T-helper 17 cell (primary cell): ENCODE measurements around the gene PALLD. TPM values are rescaled to one million over a fixed set of nuclear protein-coding genes. Genes with fewer than 3 reads are reported as not detected.

Experiments used
- ATAC-seq: fragments of 150-1000 bp; cut with Tn5 transposase; 2 replicates; pipeline ENCODE4 v1.10.0; 2021; ENCODE audit warnings: mild to moderate bottlenecking, moderate library complexity
- DNase-seq, 3 donors: peaks; one replicate each; pipeline versions ENCODE4 v3.0.0 to v3.0.0-alpha.2; 2020 to 2021
- H3K9me3 ChIP-seq: one replicate; pipeline ENCODE4 v1.7.0; 2013; ENCODE audit warnings: low read length, mild to moderate bottlenecking; ENCODE audit not compliant: control insufficient read depth, poor library complexity, severe bottlenecking
- H3K27ac Mint-ChIP-seq: one replicate; pipeline ENCODE4 v1.8.0; 2022; ENCODE audit warnings: mild to moderate bottlenecking, moderate library complexity, mixed read lengths
- H3K27me3 Mint-ChIP-seq: one replicate; pipeline ENCODE4 v1.8.0; 2022; ENCODE audit warnings: mixed read lengths
- H3K36me3 Mint-ChIP-seq: one replicate; pipeline ENCODE4 v1.8.0; 2022; ENCODE audit warnings: low read depth, mixed read lengths
- H3K4me1 Mint-ChIP-seq: one replicate; pipeline ENCODE4 v1.8.0; 2022; ENCODE audit warnings: mild to moderate bottlenecking, mixed read lengths
- H3K4me3 Mint-ChIP-seq: one replicate; pipeline ENCODE4 v1.8.0; 2022; ENCODE audit warnings: mild to moderate bottlenecking, moderate library complexity, mixed read lengths
- total RNA-seq, 4 donors: library from RNA in 2 of 4; stranded (reverse) in 2 of 4; gene quantifications; one replicate each; pipeline ENCODE4 v1.2.3 and lab custom pipeline; 2022 to 2026

PALLD gene
- total RNA-seq, 2 donors from 2014 or later = 0.26 to 0.67 TPM

DNA sequence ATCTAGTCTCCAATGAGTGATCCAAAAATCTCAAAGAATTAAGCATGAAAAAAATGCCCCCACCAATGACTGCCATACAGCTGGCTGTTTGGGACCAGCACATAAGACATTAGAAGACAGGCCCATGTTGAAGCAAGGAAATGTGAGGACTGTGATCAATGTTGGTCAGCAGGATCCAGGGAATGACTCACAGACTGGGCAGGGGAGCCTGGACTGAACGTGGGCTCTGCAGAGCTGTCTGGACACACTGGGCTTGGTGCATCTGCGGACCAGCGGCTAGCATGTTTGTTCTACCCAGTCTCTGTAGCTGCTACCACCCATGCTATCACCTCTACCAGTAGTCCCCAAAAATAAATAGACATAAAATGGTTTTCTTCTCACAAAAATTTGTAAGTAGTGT is 108.6 kb downstream of the PALLD start:
- no peaks in the 10 kb centered on the region for H3K4me1 Mint-ChIP-seq
- DNase-seq = no peak
- no peaks in the 10 kb centered on the region for H3K36me3 Mint-ChIP-seq
- H3K27me3 Mint-ChIP-seq = peaks cover 45% of the 10 kb centered on the region
- H3K4me3 Mint-ChIP-seq = no peak overlapping the region
- H3K9me3 ChIP-seq = no peaks in the 10 kb centered on the region
- no peak for ATAC-seq
- H3K27ac Mint-ChIP-seq = no peak overlapping the region

- Mint-ChIP-seq H3K36me3 (no peaks in the 10 kb centered on the region), H3K27me3 (peaks cover 45% of the 10 kb centered on the region), H3K4me3 (no peak overlapping the region), H3K27ac (no peak overlapping the region), H3K4me1 (no peaks in the 10 kb centered on the region)
- H3K9me3 ChIP-seq = no peaks in the 10 kb centered on the region
- ATAC-seq (no peak), DNase-seq (no peak)
These were observed 110.4 kb downstream of the PALLD start for GRCh38 chr4:168607215-168607614.

DNA sequence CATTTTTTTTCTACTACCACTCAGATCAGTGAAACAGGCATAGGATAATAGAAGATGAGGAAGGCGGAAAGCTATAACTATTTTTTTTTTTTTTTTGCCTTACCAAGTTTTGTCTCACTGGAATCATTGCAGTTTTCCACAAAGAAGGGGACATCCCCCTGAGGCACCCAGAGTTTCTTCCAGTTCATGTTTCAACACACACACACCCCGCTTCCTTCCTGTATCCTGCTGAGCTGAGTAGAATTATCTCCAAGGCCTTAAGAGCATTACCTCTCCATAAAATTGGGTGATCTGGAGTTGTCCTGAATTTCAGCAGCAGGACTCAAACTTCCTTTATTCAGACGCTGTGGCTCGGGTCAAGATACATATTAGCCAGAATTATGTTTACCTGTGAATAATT is 111.9 kb downstream of the PALLD start:
- H3K4me3 Mint-ChIP-seq = no peak overlapping the region
- DNase-seq (no peak), ATAC-seq (no peak)
- H3K27me3 Mint-ChIP-seq = peaks cover 51% of the 10 kb centered on the region
- H3K36me3 Mint-ChIP-seq = no peaks in the 10 kb centered on the region
- no peaks in the 10 kb centered on the region for H3K9me3 ChIP-seq
- H3K4me1 Mint-ChIP-seq = no peaks in the 10 kb centered on the region
- no peak overlapping the region for H3K27ac Mint-ChIP-seq

DNA sequence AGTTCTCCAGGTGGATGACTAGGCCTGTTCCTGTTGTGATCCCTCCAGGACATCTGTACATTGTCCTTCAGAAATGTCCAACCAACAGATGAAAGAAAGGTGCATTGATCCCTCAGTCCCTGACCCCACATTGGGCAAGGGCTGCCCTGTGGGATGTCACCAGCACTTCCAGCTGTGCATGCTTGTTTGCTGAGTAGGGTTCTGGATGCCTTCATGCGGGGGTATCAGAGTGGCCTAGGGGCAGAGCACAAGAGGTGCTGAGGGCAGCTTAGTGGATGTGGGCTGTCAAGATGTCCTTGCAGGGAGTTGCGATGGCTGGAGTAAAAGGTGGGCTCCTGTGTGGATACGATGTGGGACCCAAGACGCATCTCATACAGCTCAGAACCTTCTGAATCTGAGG is 112.5 kb downstream of the PALLD start:
- DNase-seq (no peak), ATAC-seq (no peak)
- H3K36me3 Mint-ChIP-seq = no peaks in the 10 kb centered on the region
- no peaks in the 10 kb centered on the region for H3K4me1 Mint-ChIP-seq
- H3K27ac Mint-ChIP-seq = no peak overlapping the region
- peaks cover 45% of the 10 kb centered on the region for H3K27me3 Mint-ChIP-seq
- H3K4me3 Mint-ChIP-seq = no peak overlapping the region
- H3K9me3 ChIP-seq = no peaks in the 10 kb centered on the region

- DNase-seq (no peak), ATAC-seq (no peak)
- Mint-ChIP-seq H3K27ac (no peak overlapping the region), H3K36me3 (no peaks in the 10 kb centered on the region), H3K27me3 (peaks cover 45% of the 10 kb centered on the region), H3K4me3 (no peak overlapping the region), H3K4me1 (no peaks in the 10 kb centered on the region)
- H3K9me3 ChIP-seq = no peaks in the 10 kb centered on the region
These were observed 114.2 kb downstream of the PALLD start for GRCh38 chr4:168610911-168611530.

- no peak overlapping the region for H3K4me3 Mint-ChIP-seq
- ATAC-seq (no peak), DNase-seq (no peak)
- peaks cover 35% of the 10 kb centered on the region for H3K27me3 Mint-ChIP-seq
- no peaks in the 10 kb centered on the region for H3K36me3 Mint-ChIP-seq
- no peaks in the 10 kb centered on the region for H3K9me3 ChIP-seq
- H3K4me1 Mint-ChIP-seq = no peaks in the 10 kb centered on the region
- H3K27ac Mint-ChIP-seq = no peak overlapping the region
These were observed 115.7 kb downstream of the PALLD start for GRCh38 chr4:168612450-168613135.

DNA sequence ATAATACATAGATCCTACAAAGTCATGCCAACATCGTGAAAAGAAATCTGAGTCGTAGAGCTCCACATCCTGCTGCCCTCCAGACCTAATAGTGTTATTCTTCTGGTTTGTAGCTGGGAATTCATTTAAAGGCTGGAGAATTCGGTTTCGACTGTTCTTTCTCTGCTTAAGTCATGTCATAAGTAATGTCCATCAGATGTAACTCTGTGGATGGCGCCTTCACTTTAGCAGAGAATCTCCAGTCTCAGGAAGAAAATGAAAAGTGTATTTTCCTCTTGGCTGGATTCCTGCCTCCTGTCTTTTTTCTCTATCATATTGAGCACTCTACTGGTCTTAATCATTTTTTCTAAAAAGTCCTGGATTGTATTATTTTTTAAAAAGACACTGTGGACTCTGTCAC is 117.0 kb downstream of the PALLD start:
- H3K27me3 Mint-ChIP-seq = peaks cover 32% of the 10 kb centered on the region
- H3K4me1 Mint-ChIP-seq = no peaks in the 10 kb centered on the region
- no peaks in the 10 kb centered on the region for H3K9me3 ChIP-seq
- H3K36me3 Mint-ChIP-seq = no peaks in the 10 kb centered on the region
- H3K4me3 Mint-ChIP-seq = no peak overlapping the region
- no peak overlapping the region for H3K27ac Mint-ChIP-seq
- DNase-seq = no peak
- ATAC-seq = no peak

DNA sequence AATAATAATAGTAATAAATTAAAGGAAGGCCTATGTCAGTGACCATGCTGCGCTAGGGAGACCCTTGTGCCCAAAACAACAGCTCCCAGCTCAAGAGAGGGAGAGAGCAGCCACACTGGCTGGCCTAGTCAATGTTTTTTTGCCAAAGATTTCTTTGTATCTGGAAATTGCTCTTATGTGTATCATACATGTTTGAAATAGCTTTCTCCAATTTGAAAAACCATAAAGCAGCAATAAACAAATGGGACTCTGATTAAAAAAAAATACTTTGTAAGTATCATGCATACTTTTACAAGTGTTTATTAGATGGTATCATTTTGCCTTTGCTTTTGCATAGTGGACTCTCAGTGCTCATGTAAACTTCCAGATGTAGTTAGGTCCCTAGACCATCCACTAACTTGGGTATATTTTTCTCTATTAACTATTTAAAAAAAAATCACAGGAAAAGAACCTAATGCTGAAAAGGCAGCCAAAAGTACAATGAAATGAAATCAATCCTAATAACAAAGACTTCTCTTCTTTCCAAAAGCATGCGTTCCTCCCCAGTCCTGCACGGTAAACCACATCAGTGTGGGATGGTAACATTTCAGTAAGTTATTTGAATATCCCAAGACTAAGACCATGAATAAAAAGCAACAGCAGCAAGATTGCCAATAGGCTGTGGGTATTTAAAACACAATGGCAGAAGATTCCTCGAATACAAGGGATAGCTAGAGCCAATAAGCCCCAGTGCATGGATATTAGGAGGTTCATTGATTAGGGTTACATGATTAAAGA is 117.6 kb downstream of the PALLD start:
- DNase-seq (no peak), ATAC-seq (no peak)
- Mint-ChIP-seq H3K36me3 (no peaks in the 10 kb centered on the region), H3K27me3 (peaks cover 38% of the 10 kb centered on the region), H3K27ac (no peak overlapping the region), H3K4me1 (no peaks in the 10 kb centered on the region), H3K4me3 (no peak overlapping the region)
- no peaks in the 10 kb centered on the region for H3K9me3 ChIP-seq

DNA sequence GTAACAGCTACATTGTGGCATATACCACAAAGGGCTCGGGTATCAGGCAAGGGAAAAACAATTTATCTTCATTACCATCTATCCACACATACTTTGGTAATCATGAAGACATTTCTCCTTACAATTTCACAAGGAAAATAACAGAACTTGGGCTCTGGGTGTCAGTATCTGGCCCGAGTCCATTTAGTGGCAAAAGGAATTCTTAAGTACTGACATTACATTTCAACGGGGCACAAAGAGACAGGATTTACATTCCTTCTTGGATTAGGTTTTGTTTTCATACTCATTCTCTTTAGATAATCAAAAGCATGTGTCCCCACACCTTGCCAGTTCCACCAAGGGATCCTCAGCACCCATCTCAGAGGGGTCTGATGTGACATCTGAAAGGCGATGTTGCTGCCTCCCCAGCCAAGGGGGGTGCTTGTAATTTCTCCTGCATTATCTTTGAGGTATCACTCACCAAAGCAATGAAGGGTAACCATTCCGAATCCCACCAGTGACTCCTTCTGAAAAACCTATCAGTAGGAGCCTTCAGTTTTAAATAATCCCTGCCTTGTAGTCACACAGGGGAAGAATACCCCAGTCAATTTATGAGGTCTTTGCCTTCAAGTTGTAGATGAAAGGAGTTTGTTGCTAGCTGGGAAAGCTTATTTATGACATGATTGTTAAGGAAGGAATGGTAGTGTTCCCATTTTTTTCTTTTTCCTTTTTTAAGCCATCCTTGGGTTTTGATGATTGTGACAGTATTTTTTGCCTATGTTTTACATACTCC is 118.6 kb downstream of the PALLD start:
- no peaks in the 10 kb centered on the region for H3K9me3 ChIP-seq
- Mint-ChIP-seq H3K4me3 (no peak overlapping the region), H3K27ac (no peak overlapping the region), H3K4me1 (no peaks in the 10 kb centered on the region), H3K36me3 (no peaks in the 10 kb centered on the region), H3K27me3 (peaks cover 34% of the 10 kb centered on the region)
- ATAC-seq = no peak
- DNase-seq = no peak

DNA sequence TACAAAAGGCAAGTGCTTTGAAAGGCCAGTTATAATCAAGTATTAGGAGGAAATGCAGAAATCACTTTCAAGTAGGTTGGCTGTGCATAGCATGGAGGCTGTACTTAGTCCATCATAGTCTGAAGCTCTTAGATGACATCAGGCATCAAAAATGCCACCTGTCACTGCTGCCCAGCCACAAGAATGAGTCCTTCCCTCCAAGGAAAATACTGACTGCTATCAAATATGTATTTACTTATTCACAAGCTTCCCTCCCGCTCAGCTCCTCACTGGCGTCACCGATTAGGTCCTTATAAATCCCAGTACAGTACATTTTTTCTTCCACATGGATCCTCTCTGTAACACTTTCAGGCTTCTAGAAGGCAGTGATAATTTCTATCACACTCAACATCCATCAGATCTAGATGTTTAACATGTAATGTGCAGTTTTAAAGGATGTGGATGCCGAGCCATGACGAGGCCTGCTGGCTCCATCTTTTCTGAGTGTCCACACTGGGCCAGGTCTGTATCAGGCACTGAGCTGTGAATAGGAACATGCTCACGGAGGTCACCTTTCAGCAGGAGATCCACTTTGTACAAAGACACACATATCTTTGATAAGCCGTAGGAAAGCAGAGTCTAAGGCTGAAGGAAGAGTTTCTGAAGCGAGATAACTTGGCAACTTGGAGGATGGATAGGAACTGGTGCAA is 121.9 kb downstream of the PALLD start:
- ATAC-seq = no peak

DNA sequence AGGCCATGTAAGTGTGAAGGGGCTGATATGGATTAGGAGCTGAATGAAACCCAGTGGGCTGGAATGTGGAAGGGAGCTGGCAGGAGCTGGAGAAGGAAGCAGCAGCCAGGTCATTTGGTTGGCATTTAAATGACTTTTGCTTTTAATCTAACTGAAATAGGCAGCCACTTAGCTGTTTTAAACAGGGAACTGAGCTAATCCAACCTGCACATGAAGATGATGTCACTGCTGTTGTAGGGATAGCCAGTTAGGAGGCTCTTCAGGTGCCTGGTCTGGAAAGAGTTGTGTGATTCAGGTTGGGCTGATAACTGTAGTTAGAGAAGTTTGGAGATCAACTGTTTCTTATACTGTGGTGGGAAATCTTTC is 122.4 kb downstream of the PALLD start:
- peaks cover 2% of the 10 kb centered on the region for H3K36me3 Mint-ChIP-seq
- H3K4me1 Mint-ChIP-seq = no peaks in the 10 kb centered on the region
- no peak for DNase-seq
- no peak overlapping the region for H3K27ac Mint-ChIP-seq
- no peaks in the 10 kb centered on the region for H3K9me3 ChIP-seq
- peaks cover 48% of the 10 kb centered on the region for H3K27me3 Mint-ChIP-seq
- no peak overlapping the region for H3K4me3 Mint-ChIP-seq
- ATAC-seq = no peak

More for the DNA sequence above, 121.9 kb downstream of the PALLD start:
- Mint-ChIP-seq H3K36me3 (peaks cover 2% of the 10 kb centered on the region), H3K27ac (no peak overlapping the region), H3K27me3 (peaks cover 43% of the 10 kb centered on the region), H3K4me1 (no peaks in the 10 kb centered on the region), H3K4me3 (no peak overlapping the region)
- no peak for DNase-seq
- H3K9me3 ChIP-seq = no peaks in the 10 kb centered on the region

DNA sequence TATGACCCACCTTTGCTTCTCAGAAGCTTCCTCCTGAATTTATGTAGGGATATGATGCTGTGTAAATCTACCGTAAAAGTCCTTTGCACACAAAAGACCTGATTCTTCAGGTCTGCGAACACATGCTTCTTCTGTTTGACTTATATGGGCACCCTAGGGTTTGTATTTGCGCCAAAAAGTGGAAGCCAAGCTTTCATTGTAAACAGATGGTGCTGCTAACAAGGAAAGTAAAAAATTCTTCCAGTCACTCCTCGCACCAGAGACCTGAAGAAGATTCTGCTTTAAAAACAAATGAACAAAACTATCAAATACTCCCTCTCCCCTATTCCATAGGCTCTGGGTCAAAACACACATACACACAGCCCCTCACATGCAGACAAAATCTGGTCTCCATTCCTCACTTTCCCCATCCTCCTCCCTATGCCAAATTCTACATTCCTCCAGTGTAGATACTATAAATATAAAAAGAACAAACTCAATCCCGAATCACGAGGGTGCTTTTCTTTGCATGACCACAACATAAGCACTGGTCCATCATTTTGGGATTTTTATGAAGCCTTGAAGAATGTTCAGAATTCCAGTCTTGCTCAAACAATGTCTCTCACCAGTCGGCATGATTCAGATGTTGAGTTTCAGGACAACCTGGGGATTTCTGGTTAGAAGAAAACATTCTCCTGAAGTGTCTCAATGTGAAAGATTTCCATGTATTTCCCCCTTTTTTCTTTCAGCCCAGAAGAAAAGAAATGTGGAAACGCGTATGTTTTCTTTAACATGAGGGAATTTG is 125.1 kb downstream of the PALLD start:
- Mint-ChIP-seq H3K4me3 (no peak overlapping the region), H3K4me1 (no peaks in the 10 kb centered on the region)
- no peak for ATAC-seq

More for the DNA sequence above, 125.1 kb downstream of the PALLD start:
- H3K27ac Mint-ChIP-seq = no peak overlapping the region
- no peaks in the 10 kb centered on the region for H3K9me3 ChIP-seq
- H3K36me3 Mint-ChIP-seq = peaks cover 2% of the 10 kb centered on the region
- no peak for DNase-seq
- peaks cover 51% of the 10 kb centered on the region for H3K27me3 Mint-ChIP-seq
